K562 (cell line): ENCODE results near the gene GABRB3. TPM values are rescaled to one million over a fixed set of nuclear protein-coding genes. Genes with fewer than 3 reads are reported as not detected.

ENCODE experiments used
- ATAC-seq: fragments of 200-7000 bp; cut with Tn5 transposase; 3 replicates; pipeline ENCODE4 v1.9.1; 2020; ENCODE audit warnings: moderate library complexity
- BruUV-seq: library from RNA; stranded (reverse); fragments of 400-500 nt; replicated peaks from 2 replicates; lab custom pipeline; 2021; lab: Mats Ljungman, UMichigan
- CTCF ChIA-PET: fragments of 300-600 bp; formaldehyde crosslinking; extraction: SDS; loops from one replicate; lab custom pipeline; 2021; ENCODE audit warnings: low intra/inter-chr PET ratio; lab: Yijun Ruan, JAX
- POLR2A ChIA-PET: fragments of 300-600, 350-650 bp; sonication (Branson Sonifier 250); formaldehyde crosslinking; extraction: SDS; loops from one replicate; lab custom pipeline; 2021; ENCODE audit warnings: antibody characterized with exemption, inconsistent platforms; lab: Yijun Ruan, JAX
- DNase-seq, 4 experiments: peaks; one replicate each; pipeline versions ENCODE4 v3.0.0 to v3.0.0-alpha.2; 2011 to 2018; ENCODE audit warnings: low spot score in 3 of 4, mixed read lengths in 3 of 4; ENCODE audit errors: extremely low read depth in 1 of 4
- FAIRE-seq: peaks from 2 replicates; lab custom pipeline; 2011; peaks lifted over from hg19 to GRCh38; lab: Jason Lieb, UNC
- H2AFZ ChIP-seq: 2 replicates; pipeline ENCODE4 v1.6.0; 2011; ENCODE audit warnings: low read depth, low read length, control low read depth, inconsistent platforms
- H3K27ac ChIP-seq: fragments of 200-600 bp; 3 replicates; pipeline ENCODE4 v1.8.0; 2011; ENCODE audit warnings: low read depth, mild to moderate bottlenecking, control low read depth, inconsistent platforms, low read length, moderate library complexity, mixed read lengths; ENCODE audit errors: extremely low read depth
- H3K27me3 ChIP-seq, 2 experiments: fragments of 300-600 bp in 1 of 2; 2 replicates in 1 of 2; 3 replicates in 1 of 2; pipeline versions ENCODE4 v1.6.0 to v1.8.0; 2011; ENCODE audit warnings: inconsistent platforms in 2 of 2, low read length in 2 of 2, mild to moderate bottlenecking in 1 of 2, mixed read lengths in 1 of 2, moderate library complexity in 1 of 2; ENCODE audit not compliant: control insufficient read depth in 2 of 2, insufficient read depth in 2 of 2
- H3K36me3 ChIP-seq: fragments of 300-600 bp; 3 replicates; pipeline ENCODE4 v1.8.0; 2011; ENCODE audit warnings: mild to moderate bottlenecking, low read length, inconsistent platforms; ENCODE audit not compliant: control insufficient read depth, insufficient read depth
- H3K4me1 ChIP-seq, 2 experiments: fragments of 200-600 bp in 1 of 2; replicated peaks in 1 of 2; 2 replicates in 1 of 2; 3 replicates in 1 of 2; pipeline versions ENCODE4 v1.5.1 to v1.8.0; 2011; ENCODE audit warnings: inconsistent platforms in 2 of 2, low read length in 2 of 2, mild to moderate bottlenecking in 1 of 2, mixed read lengths in 1 of 2, moderate library complexity in 1 of 2; ENCODE audit not compliant: control insufficient read depth in 2 of 2, insufficient read depth in 2 of 2
- H3K4me2 ChIP-seq: 2 replicates; pipeline ENCODE4 v1.6.1; 2011; ENCODE audit warnings: low read length, control low read depth, inconsistent platforms, mixed read lengths; ENCODE audit not compliant: insufficient read depth
- H3K4me3 ChIP-seq: fragments of 200-600 bp; sonication (generic), shearing (Covaris generic); 2 replicates; pipeline ENCODE4 v1.5.1; 2016; ENCODE audit warnings: control low read depth, inconsistent platforms
- H3K79me2 ChIP-seq: fragments of 200-600 bp; 3 replicates; pipeline ENCODE4 v1.8.0; 2011; ENCODE audit warnings: low read length, inconsistent platforms; ENCODE audit not compliant: control insufficient read depth, insufficient read depth
- H3K9ac ChIP-seq, 2 experiments: 2 replicates each; pipeline versions ENCODE4 v1.6.0 to v1.6.1; 2011; ENCODE audit warnings: low read depth in 2 of 2, low read length in 2 of 2, control low read depth in 1 of 2, inconsistent platforms in 1 of 2, mild to moderate bottlenecking in 1 of 2, mixed read lengths in 1 of 2; ENCODE audit not compliant: insufficient read depth in 1 of 2
- H3K9me1 ChIP-seq: one replicate; pipeline ENCODE4 v1.6.0; 2011; ENCODE audit warnings: inconsistent platforms, mild to moderate bottlenecking, low read length, moderate library complexity; ENCODE audit not compliant: control insufficient read depth, insufficient read depth
- H3K9me3 ChIP-seq: replicated peaks from 2 replicates; pipeline ENCODE4 v1.5.1; 2011; ENCODE audit warnings: low read depth, low read length, inconsistent platforms; ENCODE audit not compliant: control insufficient read depth, insufficient read depth
- H4K20me1 ChIP-seq: replicated peaks from 2 replicates; pipeline ENCODE4 v1.6.1; 2011; ENCODE audit warnings: low read length, inconsistent platforms, mixed read lengths; ENCODE audit not compliant: control insufficient read depth, insufficient read depth
- CREB1 ChIP-seq, 2 experiments: sonication (generic) in 1 of 2; formaldehyde crosslinking in 1 of 2; IDR thresholded peaks; 2 replicates each; pipeline versions ENCODE4 v1.6.1 to v1.8.0; 2012 to 2022; ENCODE audit warnings: inconsistent platforms in 1 of 2, mild to moderate bottlenecking in 1 of 2, missing genetic modification reagents in 1 of 2, moderate library complexity in 1 of 2
- ETV6 ChIP-seq, 3 experiments: fragments of 150-350 bp in 1 of 3; sonication (generic) in 1 of 3; formaldehyde crosslinking in 1 of 3; IDR thresholded peaks; 2 replicates each; pipeline versions ENCODE4 v1.6.1 to v1.8.0; 2014 to 2022; ENCODE audit warnings: borderline replicate concordance in 2 of 3, low read depth in 2 of 3, antibody characterized with exemption in 1 of 3, low read length in 1 of 3, mild to moderate bottlenecking in 1 of 3, missing genetic modification reagents in 1 of 3
- HNRNPL ChIP-seq: fragments of 200-400 bp; formaldehyde crosslinking; IDR thresholded peaks from 2 replicates; pipeline ENCODE4 v1.6.1; 2017; ENCODE audit warnings: low read depth, mild to moderate bottlenecking, low read length
- HNRNPLL ChIP-seq: fragments of 200-400 bp; formaldehyde crosslinking; IDR thresholded peaks from 2 replicates; pipeline ENCODE4 v1.6.1; 2017; ENCODE audit warnings: low read length, low read depth, mild to moderate bottlenecking; ENCODE audit not compliant: poor library complexity, severe bottlenecking
- HNRNPUL1 ChIP-seq: fragments of 200-400 bp; formaldehyde crosslinking; IDR thresholded peaks from 2 replicates; pipeline ENCODE4 v1.6.1; 2017; ENCODE audit warnings: low read length
- KDM1A ChIP-seq, 2 experiments: fragments of 450-650 bp; IDR thresholded peaks; 2 replicates each; pipeline ENCODE4 v1.6.1; 2016; ENCODE audit warnings: mild to moderate bottlenecking in 2 of 2
- KLF1 ChIP-seq: fragments of 450-650 bp; IDR thresholded peaks from 2 replicates; pipeline ENCODE4 v1.6.1; 2016; ENCODE audit warnings: missing genetic modification characterization, missing compliant biosample characterization
- MYBL2 ChIP-seq, 2 experiments: fragments of 450-650 bp in 1 of 2; sonication (generic) in 1 of 2; formaldehyde crosslinking in 1 of 2; IDR thresholded peaks; 2 replicates each; pipeline versions ENCODE4 v1.6.1 to v1.8.1; 2017 to 2022; ENCODE audit warnings: borderline replicate concordance in 1 of 2, inconsistent platforms in 1 of 2, low read depth in 1 of 2, mild to moderate bottlenecking in 1 of 2, missing genetic modification reagents in 1 of 2, moderate library complexity in 1 of 2
- PHB2 ChIP-seq: fragments of 450-650 bp; IDR thresholded peaks from 2 replicates; pipeline ENCODE4 v1.6.1; 2017; ENCODE audit warnings: low read depth
- ZBTB33 ChIP-seq: sonication (generic); formaldehyde crosslinking; IDR thresholded peaks from 2 replicates; pipeline ENCODE4 v1.8.1; 2023; ENCODE audit warnings: mild to moderate bottlenecking, missing genetic modification reagents
- ZEB2 ChIP-seq: fragments of 450-650 bp; IDR thresholded peaks from 2 replicates; pipeline ENCODE4 v1.6.1; 2016
- ZNF639 ChIP-seq, 2 experiments: fragments of 200-800 bp in 1 of 2; sonication (Bioruptor generic) in 1 of 2; sonication (generic) in 1 of 2; formaldehyde crosslinking in 1 of 2; IDR thresholded peaks in 1 of 2; conservative IDR thresholded peaks in 1 of 2; 2 replicates each; pipeline versions ENCODE4 v1.5.0 to v1.6.1; 2016 to 2020; ENCODE audit warnings: missing compliant biosample characterization in 1 of 2, missing genetic modification characterization in 1 of 2, missing genetic modification reagents in 1 of 2
- WGBS: fragments of 100-300 bp; shearing (Covaris generic); methylation state at CpG from one replicate; pipeline ENCODE4 v1.1.6; 2016; ENCODE audit warnings: low coverage, mixed read lengths; ENCODE audit not compliant: insufficient coverage; ENCODE audit errors: missing lambda C conversion rate; 5-methylcytosine and 5-hydroxymethylcytosine counted together
- in situ Hi-C: fragments of 300-500 bp; cut with MboI; formaldehyde crosslinking; loops from 4 replicates; pipeline ENCODE4 v1.15.0; 2018; ENCODE audit warnings: inconsistent platforms, mixed read lengths
- intact Hi-C: fragments of 100-400 bp; cut with micrococcal nuclease; formaldehyde crosslinking; loops from 2 replicates; pipeline ENCODE4 v1.14.2; 2022
- polyA plus RNA-seq, 8 experiments: library from polyadenylated mRNA; depleted of rRNA in 4 of 8; stranded (reverse) in 5 of 8; unstranded in 3 of 8; fragments of >200 nt; fragmentation: Nextera tagmentation in 2 of 8; fragmentation: Illumina TruSeq in 1 of 8; extraction: Ambion mirVana in 2 of 8; extraction: Trizol in 1 of 8; gene quantifications; 2 replicates each; pipeline versions ENCODE4 v1.2.1 to v1.2.3, GENCODE V29; 2011 to 2014; ENCODE audit warnings: inconsistent platforms in 1 of 8, missing spikeins in 1 of 8
- total RNA-seq, 7 experiments: library from RNA; depleted of rRNA in 6 of 7; stranded (reverse); fragments of >200 nt in 6 of 7; fragmentation: Illumina TruSeq in 2 of 7; extraction: Trizol in 2 of 7; gene quantifications; 2 replicates each; pipeline versions ENCODE4 v1.2.1 to v1.2.3, GENCODE V29; 2011 to 2021; ENCODE audit warnings: low replicate concordance in 1 of 7

GABRB3 gene
- total and polyA plus RNA-seq, 9 of the 15 experiments (the other 6 are each of a cell fraction or from before 2014, with no cell fraction given): 0.09 to 1.4 (median 0.49) TPM

GRCh38 chr15:26571346-26571745 is 201.5 kb downstream of the GABRB3 start:
- no TSS peak for BruUV-seq
- intact Hi-C loops: no loop called here
- no peak for DNase-seq
- 1% methylated on average over 5 of the region's 5 CpGs for WGBS
- no peaks in the 10 kb centered on the region for H3K9me1 ChIP-seq
- H3K9ac ChIP-seq: no peak overlapping the region
- TF ChIP-seq ZEB2: no peak
- no peak for TF ChIP-seq ZBTB33 (CRISPR knock-in tag)
- no peak for TF ChIP-seq KDM1A (IDR thresholded peaks at IDR 0.05)
- TF ChIP-seq HNRNPUL1: no peak
- TF ChIP-seq, all 486 proteins: peak for 0
- no peaks in the 10 kb centered on the region for H3K9me3 ChIP-seq
- POLR2A ChIA-PET: no interaction called here
- H3K4me2 ChIP-seq: no peak overlapping the region
- H3K27ac ChIP-seq: no peak overlapping the region
- no peak overlapping the region for H3K4me3 ChIP-seq
- no peak for ATAC-seq
- CTCF ChIA-PET: no interaction called here
- no peaks in the 10 kb centered on the region for H3K79me2 ChIP-seq
- H3K4me1 ChIP-seq: no peaks in the 10 kb centered on the region
- no peak overlapping the region for H2AFZ ChIP-seq
- no peaks in the 10 kb centered on the region for H3K36me3 ChIP-seq
- FAIRE-seq: no peak
- in situ Hi-C loops: no loop called here
- H3K27me3 ChIP-seq: no peaks in the 10 kb centered on the region
- H4K20me1 ChIP-seq: no peaks in the 10 kb centered on the region

- Histone ChIP-seq H3K36me3 (no peaks in the 10 kb centered on the region), H2AFZ (no peak overlapping the region), H3K4me3 (no peak overlapping the region), H3K9ac (no peak overlapping the region), H3K9me1 (no peaks in the 10 kb centered on the region), H3K4me1 (no peaks in the 10 kb centered on the region), H3K4me2 (no peak overlapping the region), H3K27me3 (no peaks in the 10 kb centered on the region), H3K27ac (no peak overlapping the region), H3K79me2 (no peaks in the 10 kb centered on the region), H3K9me3 (no peaks in the 10 kb centered on the region), H4K20me1 (no peaks in the 10 kb centered on the region)
- no TSS peak for BruUV-seq
- no peak for FAIRE-seq
- WGBS: under 1% methylated on average over 6 of the region's 6 CpGs
- in situ Hi-C loops (no loop called here), intact Hi-C loops (no loop called here)
- POLR2A ChIA-PET: no interaction called here
- ATAC-seq: no peak
- no peak for DNase-seq
- CTCF ChIA-PET: no interaction called here
- TF ChIP-seq KLF1 (tag) (no peak), MYBL2 (IDR thresholded peaks at IDR 0.05; ENCODE audit: low read depth) (no peak), MYBL2 (CRISPR knock-in tag; IDR thresholded peaks at IDR 0.05; ENCODE audit: borderline replicate concordance) (no peak), ETV6 (IDR thresholded peaks at IDR 0.05; ENCODE audit: borderline replicate concordance in 1 of 2, low read depth in 2 of 2, low read length in 1 of 2) (no peak), ETV6 (CRISPR knock-in tag; IDR thresholded peaks at IDR 0.05; ENCODE audit: borderline replicate concordance) (no peak), CREB1 (IDR thresholded peaks at IDR 0.05) (no peak), CREB1 (CRISPR knock-in tag; IDR thresholded peaks at IDR 0.05) (no peak), PHB2 (no peak), ZNF639 (CRISPR knock-in tag; conservative IDR thresholded peaks at IDR 0.05 in 1 of 2, IDR thresholded peaks at IDR 0.05 in 1 of 2) (no peak), HNRNPL (no peak), HNRNPLL (no peak)
Measured at GRCh38 chr15:26565542-26565941, 207.3 kb downstream of the GABRB3 start.
